Measurements from ENCODE around the gene UBIAD1. TPM values are rescaled to one million over a fixed set of nuclear protein-coding genes. Genes with fewer than 3 reads are reported as not detected.

UBIAD1 gene
- total and polyA plus RNA-seq, 2 donors (not counting 3 experiments of a cell fraction or from before 2014, with no cell fraction given), result 12.7 to 17.8 TPM

DNA sequence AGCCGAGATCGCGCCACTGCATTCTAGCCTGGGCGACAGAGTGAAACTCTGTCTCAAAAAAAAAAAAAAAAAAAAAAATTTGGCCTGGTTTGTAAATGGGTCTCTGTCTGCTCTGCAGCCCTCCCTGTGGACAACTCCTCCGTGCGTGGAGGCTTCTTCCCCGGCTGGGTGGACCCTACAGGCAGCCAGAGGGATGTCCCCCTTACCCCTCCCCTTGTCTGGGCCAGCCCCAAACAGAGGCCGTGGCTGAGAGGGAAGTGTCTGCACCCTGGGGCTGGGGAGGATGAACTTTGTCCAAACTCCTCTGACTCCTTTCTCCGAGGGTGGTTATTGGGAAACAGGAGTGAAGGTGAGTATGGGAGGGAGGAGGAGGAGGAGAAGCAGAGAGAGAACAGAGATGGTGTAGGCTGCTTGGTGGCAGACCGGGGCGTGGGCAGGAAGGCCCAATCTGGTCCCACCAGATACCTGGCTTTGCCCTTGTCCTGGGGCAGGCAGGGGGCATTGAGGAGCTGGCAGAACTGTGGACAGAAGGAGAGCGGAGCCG is 61.3 kb downstream of the UBIAD1 start:
- ChIA-PET POLR2A (no interaction called here), CTCF (interaction anchor here (0.9 to 2.9 kb wide), 2 partner anchors 14 to 309 kb away, joined by 3 to 22 read pairs; no protein-coding TSS in a partner anchor)
- Histone ChIP-seq H3K4me3 (replicated peaks in 1 of 3; ENCODE audit: insufficient read depth in 1 of 3, low read depth in 1 of 3, low read length in 3 of 3) (no peak overlapping the region), H3K36me3 (ENCODE audit: control insufficient read depth in 2 of 2, extremely low read depth in 1 of 2, insufficient read depth in 2 of 2, low read length in 2 of 2) (no peaks in the 10 kb centered on the region), H3K79me2 (ENCODE audit: control insufficient read depth, insufficient read depth, low read length) (no peaks in the 10 kb centered on the region), H3K27me3 (ENCODE audit: control insufficient read depth in 2 of 2, insufficient read depth in 2 of 2, low read length in 2 of 2) (peaks cover 0 to 1% of the 10 kb centered on the region in 2 experiments), H2AFZ (ENCODE audit: low read depth, low read length) (no peak overlapping the region), H4K20me1 (replicated peaks; ENCODE audit: control insufficient read depth, extremely low read depth, insufficient read depth, low read length) (peaks cover 3% of the 10 kb centered on the region), H3K4me2 (ENCODE audit: insufficient read depth, low read length) (no peak overlapping the region), H3K9me1 (replicated peaks; ENCODE audit: control insufficient read depth, extremely low read depth, insufficient read depth, low read length) (no peaks in the 10 kb centered on the region), H3K27ac (ENCODE audit: insufficient read depth, low read depth, low read length) (no peak overlapping the region), H3K9ac (replicated peaks; ENCODE audit: extremely low read depth, insufficient read depth, low read length) (no peak overlapping the region), H3K4me1 (ENCODE audit: control insufficient read depth, extremely low read depth, insufficient read depth, low read length) (no peaks in the 10 kb centered on the region), H3K9me3 (replicated peaks; ENCODE audit: control insufficient read depth, insufficient read depth, low read length) (no peaks in the 10 kb centered on the region)
- dilution Hi-C loops (cut with MboI; ENCODE audit: extremely low pct_ligation_motif_present, low sequenced_read_pairs) (no loop called here), intact Hi-C loops (cut with micrococcal nuclease) (no loop called here)
- TF ChIP-seq FOS (IDR thresholded peaks at IDR 0.05; ENCODE audit: borderline replicate concordance, insufficient read depth, low read length) (no peak), POLR2AphosphoS5 (IDR thresholded peaks at IDR 0.05; ENCODE audit: insufficient read depth, low read depth, low read length) (no peak), MYC (IDR thresholded peaks at IDR 0.05; ENCODE audit: low read depth, low read length) (no peak), POLR2A (IDR thresholded peaks at IDR 0.05; ENCODE audit: low read depth, low read length) (no peak), JUN (IDR thresholded peaks at IDR 0.05; ENCODE audit: borderline replicate concordance, insufficient read depth, insufficient read length, low read depth) (no peak), EZH2 (IDR thresholded peaks at IDR 0.05; ENCODE audit: borderline replicate concordance, low read depth, low read length, severe bottlenecking) (no peak), GATA2 (IDR thresholded peaks at IDR 0.05; ENCODE audit: insufficient read depth, insufficient read length, low read depth, low read length) (no peak)
- TF ChIP-seq, protein P1, sequence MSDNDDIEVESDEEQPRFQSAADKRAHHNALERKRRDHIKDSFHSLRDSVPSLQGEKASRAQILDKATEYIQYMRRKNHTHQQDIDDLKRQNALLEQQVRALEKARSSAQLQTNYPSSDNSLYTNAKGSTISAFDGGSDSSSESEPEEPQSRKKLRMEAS (IDR thresholded peaks at IDR 0.05; ENCODE audit: insufficient read depth, insufficient read length), result no peak
- TF ChIP-seq, protein P2, sequence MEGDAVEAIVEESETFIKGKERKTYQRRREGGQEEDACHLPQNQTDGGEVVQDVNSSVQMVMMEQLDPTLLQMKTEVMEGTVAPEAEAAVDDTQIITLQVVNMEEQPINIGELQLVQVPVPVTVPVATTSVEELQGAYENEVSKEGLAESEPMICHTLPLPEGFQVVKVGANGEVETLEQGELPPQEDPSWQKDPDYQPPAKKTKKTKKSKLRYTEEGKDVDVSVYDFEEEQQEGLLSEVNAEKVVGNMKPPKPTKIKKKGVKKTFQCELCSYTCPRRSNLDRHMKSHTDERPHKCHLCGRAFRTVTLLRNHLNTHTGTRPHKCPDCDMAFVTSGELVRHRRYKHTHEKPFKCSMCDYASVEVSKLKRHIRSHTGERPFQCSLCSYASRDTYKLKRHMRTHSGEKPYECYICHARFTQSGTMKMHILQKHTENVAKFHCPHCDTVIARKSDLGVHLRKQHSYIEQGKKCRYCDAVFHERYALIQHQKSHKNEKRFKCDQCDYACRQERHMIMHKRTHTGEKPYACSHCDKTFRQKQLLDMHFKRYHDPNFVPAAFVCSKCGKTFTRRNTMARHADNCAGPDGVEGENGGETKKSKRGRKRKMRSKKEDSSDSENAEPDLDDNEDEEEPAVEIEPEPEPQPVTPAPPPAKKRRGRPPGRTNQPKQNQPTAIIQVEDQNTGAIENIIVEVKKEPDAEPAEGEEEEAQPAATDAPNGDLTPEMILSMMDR (IDR thresholded peaks at IDR 0.05; ENCODE audit: extremely low read depth in 1 of 2, insufficient read depth in 1 of 2, low read depth in 1 of 2, low read length in 2 of 2), result no peak
- DNase-seq (ENCODE audit: low read depth, low spot score) (no peak), FAIRE-seq (no peak)
- BruUV-seq (replicated peaks), result no TSS peak
